ENCODE measurements around the gene MEGF8.

MEGF8 gene

GRCh38 chr19:42389899-42390298, 64.5 kb downstream of the MEGF8 start, which contains the start of gene CNFN:
Gene CNFN, minus strand, starts transcription at chr19:42390297. Its CDS starts 1,260 bp downstream, at chr19:42389037.
- DNase-seq = no peak

GRCh38 chr19:42392165-42392564, 66.7 kb downstream of the MEGF8 start:
- DNase-seq = no peak

- no peak for DNase-seq
These were observed 69.3 kb downstream of the MEGF8 start for GRCh38 chr19:42394751-42395150.

GRCh38 chr19:42396381-42397262, 71.2 kb downstream of the MEGF8 start:
- peak; percentile 29 for DNase-seq

GRCh38 chr19:42397263-42398166, 72.1 kb downstream of the MEGF8 start:
- no peak for DNase-seq

- no peak for DNase-seq
These were observed 75.0 kb downstream of the MEGF8 start for GRCh38 chr19:42400404-42400803.

- no peak for DNase-seq
These were observed 76.2 kb downstream of the MEGF8 start for GRCh38 chr19:42401365-42402303.

- DNase-seq = no peak
These were observed 77.1 kb downstream of the MEGF8 start for GRCh38 chr19:42402376-42403116.

GRCh38 chr19:42403586-42403985, 78.2 kb downstream of the MEGF8 start:
- no peak for DNase-seq

- no peak for DNase-seq
These were observed 80.7 kb downstream of the MEGF8 start for GRCh38 chr19:42406111-42406510.

GRCh38 chr19:42407085-42407815, 81.8 kb downstream of the MEGF8 start:
- no peak for DNase-seq

GRCh38 chr19:42407816-42408175, 82.4 kb downstream of the MEGF8 start:
- DNase-seq = no peak

- DNase-seq = no peak
These were observed 84.0 kb downstream of the MEGF8 start for GRCh38 chr19:42409477-42409876.

- DNase-seq = no peak
These were observed 84.9 kb downstream of the MEGF8 start for GRCh38 chr19:42410371-42410770.

GRCh38 chr19:42411581-42412178, 86.2 kb downstream of the MEGF8 start:
- no peak for DNase-seq

GRCh38 chr19:42412227-42412626, 86.8 kb downstream of the MEGF8 start:
- no peak for DNase-seq

GRCh38 chr19:42412661-42413076, 87.2 kb downstream of the MEGF8 start:
- DNase-seq = no peak

- no peak for DNase-seq
These were observed 93.9 kb downstream of the MEGF8 start for GRCh38 chr19:42419309-42419708.

- no peak for DNase-seq
These were observed 94.7 kb downstream of the MEGF8 start for GRCh38 chr19:42420055-42420544.

- DNase-seq = no peak
These were observed 95.7 kb downstream of the MEGF8 start for GRCh38 chr19:42421101-42421500.
